SIG-M5 treated with dmso at 0.1 percent for 504 hours (cell line): ENCODE measurements around the gene QKI.
A peak's percentile ranks its signal among the peaks of the same experiment; 100 is the strongest.
"Not testable (repeated sequence)": the region's sequence is repeated elsewhere in the genome, so short reads cannot be mapped to it uniquely, and the experiment has no call there.

Source experiments
- DNase-seq: peaks from one replicate; lab custom pipeline; 2025; ENCODE audit not compliant: unreplicated experiment; lab: John Stamatoyannopoulos, UW

The QKI gene

DNA sequence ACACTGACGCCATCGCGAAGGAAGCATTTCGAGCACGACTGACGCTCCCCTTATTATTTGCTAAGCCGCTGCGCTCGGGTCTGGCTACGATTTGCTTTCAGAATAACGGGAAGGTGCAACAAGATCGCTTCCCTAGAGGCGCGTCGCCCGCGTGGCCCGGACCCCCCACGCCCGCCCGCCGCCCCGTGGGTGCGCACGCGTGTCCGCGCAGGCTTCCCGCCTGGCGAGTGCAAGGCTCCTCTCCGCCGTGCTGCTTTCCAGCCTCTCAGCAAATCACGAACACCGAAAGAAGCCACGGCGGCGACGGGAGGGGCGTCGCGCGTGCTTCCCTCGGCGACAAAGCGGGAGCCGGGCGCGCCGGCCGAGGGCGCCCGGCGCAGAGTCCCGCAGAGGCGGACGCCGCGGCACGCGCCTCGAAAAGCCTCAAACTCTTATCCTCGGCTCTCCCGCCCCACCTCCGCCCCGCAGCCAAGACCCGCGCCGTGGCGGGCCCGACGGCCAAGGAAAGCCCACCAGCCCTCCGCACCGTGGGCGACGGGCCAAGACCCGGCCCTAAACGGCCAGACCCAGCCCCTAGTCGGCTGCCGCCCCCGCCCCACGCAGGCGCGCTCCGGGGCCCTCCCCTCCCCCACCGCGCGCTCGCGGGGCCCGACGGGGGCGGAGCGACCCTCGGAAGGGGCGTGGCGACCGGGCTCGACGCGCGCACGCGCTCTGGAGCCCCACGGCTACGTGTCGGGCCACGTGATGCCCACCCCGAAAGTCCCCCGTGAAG is 987 bp upstream of the QKI start:
- DNase-seq = peak; percentile 70

DNA sequence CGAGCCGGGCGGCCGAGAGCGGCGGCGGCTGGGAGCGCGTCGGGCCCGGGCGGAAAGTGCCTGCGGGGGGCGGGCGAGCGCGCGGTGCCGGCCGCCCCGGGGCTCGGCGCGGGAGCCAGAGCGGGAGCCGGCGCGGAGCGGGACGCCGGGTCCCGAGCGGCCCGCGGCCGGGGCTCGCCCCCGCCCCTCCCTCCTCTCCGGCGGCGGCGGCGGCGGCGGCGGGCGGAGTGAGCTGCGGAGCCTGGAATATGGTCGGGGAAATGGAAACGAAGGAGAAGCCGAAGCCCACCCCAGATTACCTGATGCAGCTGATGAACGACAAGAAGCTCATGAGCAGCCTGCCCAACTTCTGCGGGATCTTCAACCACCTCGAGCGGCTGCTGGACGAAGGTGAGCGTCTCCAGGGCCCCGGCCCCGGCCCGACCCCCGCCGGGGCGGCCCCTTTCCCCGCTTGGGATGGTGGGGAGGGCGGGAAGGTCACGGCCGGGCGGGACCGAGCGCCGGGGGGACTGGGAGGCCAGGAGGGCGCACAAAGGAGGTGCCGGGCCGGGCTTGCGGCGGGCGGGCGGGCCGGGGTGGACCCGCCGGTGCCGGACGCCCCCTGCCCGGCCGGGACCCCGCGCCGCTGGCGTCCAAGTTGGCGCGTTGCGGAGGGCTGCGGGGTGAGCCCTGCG is 565 bp downstream of the QKI start:
- DNase-seq = no peak

DNA sequence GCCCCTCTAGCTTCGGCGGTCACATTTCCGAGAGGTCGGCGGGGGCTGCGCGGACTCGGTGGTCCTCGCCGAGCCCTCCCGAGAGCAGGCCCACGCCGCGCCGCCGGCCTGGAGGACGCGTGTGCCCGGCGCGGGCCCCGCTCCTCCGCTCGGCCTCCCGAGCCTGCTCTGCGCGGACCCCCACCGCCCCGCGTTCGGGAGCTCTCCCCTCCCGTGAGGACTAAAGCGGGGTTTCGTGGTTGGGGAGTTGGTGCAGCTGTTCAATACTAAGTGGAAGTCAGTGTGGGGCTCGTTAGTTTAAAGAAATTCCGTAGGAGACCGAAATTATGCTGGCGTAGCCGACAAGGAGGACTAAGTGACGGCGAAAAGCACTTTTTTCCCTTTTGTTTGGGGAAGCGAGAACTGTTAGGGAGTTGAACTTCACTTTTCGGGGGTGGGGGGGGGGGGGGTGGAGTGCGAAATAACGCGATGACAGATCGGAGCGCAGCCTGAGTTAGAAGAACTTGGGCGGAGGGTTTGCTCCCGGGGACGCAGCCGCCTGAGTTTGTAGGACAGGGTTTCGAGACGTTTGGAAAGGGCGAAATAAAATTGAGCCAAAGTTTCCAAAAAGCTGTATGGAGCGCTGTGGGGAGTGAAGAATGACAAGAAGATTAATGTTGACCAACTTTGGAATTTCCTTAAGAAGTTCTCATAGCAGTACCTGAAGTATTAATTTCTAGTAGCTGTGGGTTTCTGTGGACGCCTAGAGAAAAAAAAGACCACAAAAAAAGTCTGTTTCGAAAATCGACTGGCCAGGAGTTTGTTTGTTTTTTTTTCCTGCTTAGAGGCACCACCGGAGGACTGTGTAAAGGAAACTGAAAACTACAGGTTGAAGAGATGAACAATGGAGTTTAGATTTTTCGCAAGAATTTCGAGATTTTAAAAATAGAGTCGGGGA is 1.4 kb downstream of the QKI start:
- DNase-seq = peak; percentile 66

DNA sequence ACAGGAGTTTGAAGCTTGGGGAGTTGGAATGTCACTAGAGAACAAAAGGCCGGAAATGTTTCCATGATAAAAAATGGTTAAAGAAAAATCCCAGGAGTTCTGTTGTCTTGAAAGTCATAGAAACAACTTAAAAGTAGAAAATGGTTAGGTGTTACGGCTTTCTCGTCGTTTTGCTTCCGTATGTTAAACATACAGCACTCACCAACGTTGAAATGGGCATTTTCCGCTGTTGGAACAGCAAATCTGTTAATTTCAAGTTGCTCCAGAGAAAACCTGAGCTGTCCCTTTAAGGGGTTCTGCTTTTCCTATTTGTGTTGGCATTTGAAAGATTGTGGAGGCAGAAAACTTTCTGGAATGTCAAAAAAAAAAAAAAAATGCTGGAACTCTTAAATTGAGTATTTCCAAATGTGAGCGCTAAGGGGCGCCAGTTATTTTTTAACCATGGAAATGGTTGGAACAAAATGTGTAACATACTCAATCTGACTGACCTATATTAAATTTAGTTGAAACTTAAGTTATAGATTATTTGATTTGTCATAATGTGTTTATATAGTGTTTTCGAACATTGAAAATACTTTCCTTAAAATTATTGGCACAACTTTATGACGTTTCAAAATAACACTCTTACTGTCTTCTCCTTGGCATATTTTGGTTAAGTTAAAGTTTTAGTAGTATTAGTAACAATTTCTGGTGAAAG is 2.2 kb downstream of the QKI start:
- peak; percentile 42 for DNase-seq

DNA sequence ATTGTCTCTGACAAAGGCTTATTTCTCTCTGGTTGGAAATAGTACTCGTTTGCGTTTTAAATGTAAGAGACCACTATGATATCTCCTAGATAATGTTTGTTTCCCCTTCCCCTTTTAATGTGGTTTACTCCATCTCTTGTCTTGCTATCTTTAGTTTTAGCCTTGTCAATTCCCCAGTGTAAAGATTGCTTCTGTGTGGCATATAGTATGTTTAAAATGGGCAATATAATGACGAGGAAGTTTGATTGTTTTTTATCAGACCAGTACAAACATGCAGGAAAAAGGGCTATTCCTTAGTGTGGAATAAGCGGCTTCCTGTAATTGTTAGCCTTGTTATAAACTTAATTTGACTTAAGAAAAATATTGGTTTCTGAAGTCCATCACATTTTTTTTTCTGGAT is 3.1 kb downstream of the QKI start:
- DNase-seq = peak; percentile 13

DNA sequence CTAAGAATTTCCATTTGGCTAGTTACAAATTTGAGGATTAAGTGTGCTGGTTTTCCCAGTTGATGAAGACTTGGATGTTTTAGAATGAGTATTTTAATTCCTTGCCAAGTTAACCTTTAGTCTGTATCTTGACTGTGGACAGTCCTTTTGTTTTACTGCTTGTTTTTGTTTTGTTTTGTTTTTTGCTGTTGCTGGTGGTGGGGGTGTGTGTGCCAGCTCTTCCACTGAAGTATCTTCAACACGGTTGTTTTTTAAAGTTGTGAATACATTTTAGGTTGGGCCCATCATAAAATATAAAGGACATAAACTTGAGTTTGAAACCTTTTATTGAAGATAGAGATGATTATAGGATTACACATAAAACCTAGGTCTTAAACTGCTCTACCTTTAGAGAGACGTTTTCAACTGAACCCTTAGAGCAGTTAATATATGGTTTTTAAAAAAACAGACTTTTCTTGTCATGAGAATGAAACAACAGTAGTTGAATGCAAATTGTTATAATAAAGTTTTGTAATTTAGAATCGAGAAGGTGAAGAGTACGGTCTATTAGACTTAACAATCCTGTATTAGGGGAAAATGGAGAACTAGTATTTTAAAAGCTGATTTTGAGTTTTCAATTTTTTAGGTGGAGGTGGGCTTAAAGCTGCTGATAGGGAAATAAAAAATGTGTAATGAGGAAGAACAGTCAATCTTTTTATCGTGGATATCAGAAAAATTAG is 4.0 kb downstream of the QKI start:
- DNase-seq = no peak

DNA sequence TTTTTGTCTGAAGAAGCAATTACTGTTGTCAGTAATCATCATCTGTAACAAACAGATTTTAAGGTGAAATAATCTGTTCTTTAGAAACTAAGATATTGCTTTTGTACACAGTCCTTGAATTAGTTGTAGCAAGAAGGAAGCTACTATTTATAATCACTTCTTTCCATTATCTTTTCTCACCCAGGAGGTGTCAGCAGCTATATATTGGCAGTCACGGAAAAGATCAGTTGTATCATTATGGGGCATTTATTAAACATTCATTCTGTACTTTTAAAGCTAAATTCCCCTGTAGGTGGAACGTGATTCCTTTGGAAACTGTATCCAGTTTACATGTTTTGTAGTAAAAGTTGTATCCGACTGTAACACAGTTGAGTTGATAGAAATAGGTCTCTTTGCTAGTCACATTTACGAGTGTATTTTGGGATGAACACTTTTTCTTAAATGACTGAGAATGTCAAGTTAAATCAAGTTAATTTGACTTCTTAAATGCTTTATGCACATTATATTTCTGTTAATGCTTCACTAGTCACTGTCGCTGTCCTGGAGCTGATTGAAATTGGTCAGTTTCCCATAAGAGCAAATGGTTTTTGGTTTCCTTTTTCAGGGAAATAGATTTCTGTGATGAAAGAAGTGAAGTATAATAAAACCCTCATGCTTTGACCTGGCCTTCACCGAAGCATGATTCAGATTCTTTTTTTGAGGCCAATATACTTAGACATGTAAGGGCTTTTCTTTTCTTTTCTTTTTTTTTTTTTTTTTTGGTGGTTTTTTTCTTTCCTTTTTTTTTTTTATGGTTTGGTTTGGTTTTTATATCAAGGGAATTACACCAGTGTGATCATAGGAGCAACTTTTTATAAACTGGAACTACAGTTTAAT is 5.1 kb downstream of the QKI start:
- no peak for DNase-seq

DNA sequence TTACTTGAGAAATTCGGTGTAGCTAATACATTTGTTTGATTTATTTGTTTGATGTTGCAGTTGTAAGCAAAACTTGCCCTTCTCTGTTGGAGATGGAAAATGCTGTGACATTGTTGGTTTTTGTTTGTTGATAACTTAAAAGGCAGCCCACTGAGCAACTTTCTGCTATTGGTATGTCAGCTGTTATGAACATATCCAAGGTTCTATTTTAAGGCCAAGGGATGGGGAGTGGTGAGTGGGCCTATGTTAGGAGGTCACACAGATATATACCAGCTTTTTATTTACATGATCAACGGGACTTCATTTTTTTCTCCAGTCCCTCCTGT is 5.7 kb downstream of the QKI start:
- no peak for DNase-seq

DNA sequence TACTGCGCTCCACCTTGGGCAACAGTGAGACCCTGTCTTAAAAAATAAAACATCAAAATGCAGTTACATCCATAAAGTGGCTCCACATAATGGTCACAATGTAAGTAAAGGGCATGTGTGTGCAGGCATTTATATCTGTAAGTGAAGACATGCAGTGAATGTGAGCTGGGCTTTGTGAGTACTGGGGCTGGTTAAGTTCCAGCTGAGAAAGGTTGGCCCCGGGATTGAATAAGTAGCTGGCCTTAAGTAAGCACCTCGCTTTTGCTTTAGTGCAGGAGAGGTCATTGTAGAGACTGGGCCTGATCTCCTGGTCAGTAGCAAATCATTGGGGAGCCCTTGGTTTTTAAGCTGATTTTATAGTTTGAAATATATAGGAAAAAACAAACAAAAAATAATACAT is 8.0 kb downstream of the QKI start:
- DNase-seq = no peak

DNA sequence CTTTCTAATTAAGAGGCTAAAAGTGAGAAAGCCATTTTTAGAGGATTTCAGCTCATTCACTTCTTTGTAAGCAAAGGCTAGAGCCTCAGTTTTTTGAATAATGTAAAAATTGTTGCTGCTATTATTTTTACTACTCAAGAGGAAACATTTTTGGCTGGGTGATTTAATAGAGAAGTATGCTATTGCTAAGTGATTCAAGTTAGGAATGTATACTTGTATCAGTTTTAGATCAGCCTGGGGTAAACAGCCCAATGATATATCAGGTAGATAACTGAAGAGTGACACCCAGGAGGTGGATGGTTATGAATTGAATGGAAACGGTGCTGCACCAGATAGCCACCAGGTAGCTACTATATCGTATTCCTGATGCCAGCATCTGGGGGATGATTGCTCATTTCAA is 9.2 kb downstream of the QKI start:
- no peak for DNase-seq

DNA sequence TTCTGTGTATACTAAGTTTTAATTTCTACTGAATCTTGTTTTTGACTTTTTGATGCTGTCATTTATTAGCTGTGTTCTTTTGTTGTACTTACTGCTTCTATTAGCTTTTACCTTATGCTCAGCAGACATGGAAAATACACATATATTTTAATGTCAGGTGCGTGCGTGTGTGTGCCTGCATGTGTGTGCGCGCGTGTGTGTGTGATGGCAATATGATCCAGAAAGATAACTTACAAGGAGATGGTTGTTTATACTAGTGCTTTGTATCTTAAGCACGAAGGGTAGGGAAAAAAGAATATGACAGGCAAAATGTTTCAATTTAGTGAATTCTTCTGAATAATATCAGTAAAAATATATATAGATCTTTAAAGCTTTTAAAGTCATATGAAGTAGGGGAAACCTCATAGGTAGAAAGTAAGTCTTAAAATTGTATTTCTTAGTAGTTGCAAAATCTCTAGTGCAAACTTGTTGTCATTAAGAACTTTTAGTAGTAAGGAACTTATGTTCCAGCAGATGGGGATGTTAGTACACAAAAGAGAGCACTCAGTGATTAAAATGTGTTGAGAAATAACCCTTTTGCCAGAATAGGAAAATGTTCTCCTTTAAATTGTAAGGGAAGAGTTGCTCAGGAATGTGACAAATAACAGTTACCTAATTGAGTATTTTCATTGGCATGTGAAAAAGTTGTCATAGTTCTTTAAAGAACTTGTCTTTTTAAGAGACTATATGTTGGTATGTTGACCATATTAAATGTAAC is 13.2 kb downstream of the QKI start:
- DNase-seq = peak; percentile 32

DNA sequence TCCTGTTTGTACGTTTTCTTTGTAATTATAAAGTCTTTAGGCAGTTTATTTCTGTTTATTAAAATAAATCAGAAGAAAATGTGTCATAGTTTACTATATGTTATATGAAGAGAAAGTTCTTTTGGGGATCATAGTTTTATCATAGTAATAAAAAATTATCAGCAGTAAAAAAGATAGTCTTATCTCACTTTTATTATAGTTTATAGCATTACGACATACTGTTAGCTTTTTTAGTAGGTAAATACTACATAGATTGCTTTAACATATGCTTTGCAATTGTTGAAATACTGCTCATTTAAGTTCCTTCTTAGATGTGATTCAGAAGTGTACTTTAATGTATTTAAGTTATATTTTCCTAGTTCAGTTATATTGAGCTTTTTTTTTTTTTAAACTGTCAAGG is 13.9 kb downstream of the QKI start:
- DNase-seq = no peak

DNA sequence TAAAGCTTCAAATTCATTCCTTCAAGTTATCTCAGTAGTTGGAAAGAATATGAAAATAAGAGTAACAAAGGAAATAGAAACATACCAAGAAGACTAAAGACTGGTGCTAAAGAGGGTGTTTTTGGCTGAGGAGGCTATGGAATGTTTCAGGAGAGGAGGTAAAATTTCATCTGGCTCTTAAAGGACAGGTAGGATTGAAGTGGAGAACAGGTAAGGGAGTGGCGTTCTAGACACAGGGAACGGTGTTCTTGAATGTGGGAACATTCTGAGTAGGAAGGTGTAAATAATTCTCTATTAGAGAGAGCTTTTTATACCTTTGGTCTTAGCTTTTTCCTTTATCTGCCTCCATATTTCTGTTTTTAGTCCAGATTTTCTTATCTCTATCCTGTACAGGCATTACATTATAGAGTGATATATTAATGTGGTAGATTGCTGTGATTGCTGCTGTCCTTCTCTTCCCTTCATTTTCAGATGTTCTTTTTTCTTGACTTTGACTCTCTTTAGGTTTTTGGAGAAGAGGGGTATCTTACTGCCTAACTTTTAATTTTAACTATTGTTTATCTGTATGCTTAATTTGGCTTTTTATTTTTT is 15.4 kb downstream of the QKI start:
- DNase-seq = no peak

DNA sequence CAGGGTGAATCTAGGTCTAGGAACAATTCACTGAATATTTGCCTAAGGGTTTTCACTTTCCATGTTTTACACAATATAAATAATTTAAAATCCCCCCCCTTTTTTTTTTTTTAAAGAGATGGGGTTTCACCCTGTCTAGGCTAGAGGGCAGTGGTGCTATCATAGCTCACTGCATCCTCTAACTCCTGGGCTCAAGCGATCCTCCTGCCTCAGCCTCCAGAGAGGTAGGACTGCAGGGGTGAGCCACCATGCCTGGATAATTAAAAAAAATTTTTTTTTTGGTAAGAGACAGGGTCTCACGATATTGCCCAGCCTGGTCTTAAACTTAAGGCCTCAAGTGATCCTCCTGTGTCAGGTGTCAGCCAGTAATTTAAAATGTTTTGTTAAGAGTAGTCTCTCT is 17.8 kb downstream of the QKI start:
- DNase-seq = no peak

DNA sequence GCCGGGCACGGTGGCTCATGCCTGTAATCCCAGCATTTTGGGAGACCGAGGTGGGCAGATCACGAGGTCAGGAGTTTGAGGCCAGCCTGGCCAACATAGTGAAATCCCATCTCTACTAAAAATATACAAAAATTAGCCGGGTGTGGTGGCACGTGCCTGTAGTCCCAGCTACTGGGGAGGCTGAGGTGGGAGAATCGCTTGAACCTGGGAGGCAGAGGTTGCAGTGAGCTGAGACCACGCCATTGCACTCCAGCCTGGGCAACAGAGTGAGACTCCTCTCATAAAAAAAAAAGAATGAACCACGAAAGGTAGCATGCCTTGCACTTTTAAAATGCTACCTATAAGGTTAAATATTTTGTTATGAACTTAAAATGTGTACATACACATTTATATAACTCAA is 19.0 kb downstream of the QKI start:
- DNase-seq = not testable (repeated sequence)

DNA sequence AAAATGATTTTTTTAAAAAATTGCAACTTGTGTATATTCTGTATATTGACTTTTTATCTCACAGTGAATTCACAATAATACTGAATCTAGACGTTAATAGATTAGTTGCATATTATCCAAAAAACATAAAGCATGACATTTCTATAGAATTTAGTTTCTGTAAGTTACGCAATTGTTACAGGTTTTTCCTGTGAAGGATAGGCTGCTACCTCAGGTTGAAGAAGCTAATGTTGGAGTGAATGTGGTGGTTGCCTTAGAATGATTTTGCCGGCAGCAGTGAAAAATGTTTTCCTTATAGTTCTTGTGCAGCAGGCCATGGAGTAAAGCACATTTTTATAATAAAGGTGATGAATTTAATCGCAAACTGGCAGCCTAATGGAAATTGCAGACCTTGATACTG is 20.5 kb downstream of the QKI start:
- DNase-seq = no peak

DNA sequence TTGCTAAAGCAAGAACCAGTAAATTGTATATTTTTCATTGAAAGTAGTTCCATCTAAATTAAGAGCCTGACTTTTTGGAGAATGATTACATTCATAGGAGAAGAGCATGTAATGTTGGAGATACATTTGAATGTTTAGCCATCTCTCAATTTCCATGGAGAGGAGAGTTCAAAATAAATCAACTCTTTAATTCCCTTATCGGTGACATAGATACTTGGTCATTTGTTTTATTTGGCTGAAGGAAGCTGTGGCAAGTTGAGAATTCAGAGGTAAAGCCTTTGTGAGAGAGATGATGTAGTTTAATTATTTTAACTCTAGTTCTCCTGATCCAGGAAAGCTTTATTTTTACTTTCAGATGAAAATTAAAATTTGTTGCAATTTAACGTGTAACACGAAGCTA is 22.3 kb downstream of the QKI start:
- DNase-seq = no peak

DNA sequence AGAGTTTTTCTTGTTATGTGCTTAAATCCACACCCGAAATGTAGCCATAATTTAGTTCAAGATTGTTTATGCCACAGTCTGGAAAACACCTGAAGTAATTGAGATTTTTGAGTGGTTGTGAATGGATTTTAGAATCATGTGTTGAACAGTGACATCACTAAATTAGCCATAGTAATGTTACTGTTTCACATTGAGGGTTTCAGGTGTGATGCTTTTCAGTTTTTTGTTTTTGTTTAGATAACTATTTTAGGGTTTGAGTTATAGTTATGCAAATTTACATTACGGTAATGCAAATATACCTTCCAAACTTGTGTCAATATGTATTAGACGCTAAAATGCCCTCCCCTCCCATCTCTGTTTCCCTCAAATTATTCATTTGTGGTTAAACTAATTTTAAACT is 22.9 kb downstream of the QKI start:
- no peak for DNase-seq
